Esophagus squamous epithelium (tissue), 5 donors: ENCODE measurements around the gene ENPP3. TPM values are rescaled to one million over a fixed set of nuclear protein-coding genes. Genes with fewer than 3 reads are reported as not detected.

Experiments used
- DNase-seq: peaks from one replicate; lab custom pipeline; 2025; lab: John Stamatoyannopoulos, UW
- H3K27ac ChIP-seq, 4 donors: fragments of 200-600 bp; sonication (generic); one replicate each; pipeline ENCODE4 v1.5.1; 2016 to 2019; ENCODE audit warnings: mild to moderate bottlenecking in 1 of 4
- H3K27me3 ChIP-seq, 4 donors: fragments of 200-600 bp; sonication (generic); 1 replicate in 3 of 4; 2 replicates in 1 of 4; pipeline versions ENCODE4 v1.5.1 to v1.6.0; 2017 to 2021; ENCODE audit warnings: antibody characterized with exemption in 1 of 4
- H3K36me3 ChIP-seq, 3 donors: fragments of 200-600 bp; sonication (generic); one replicate each; pipeline ENCODE4 v1.5.1; 2016 to 2019
- H3K4me1 ChIP-seq, 3 donors: fragments of 200-600 bp; sonication (generic); one replicate each; pipeline ENCODE4 v1.5.1; 2017 to 2019
- H3K4me3 ChIP-seq, 4 donors: fragments of 200-600 bp; sonication (generic); 1 replicate in 3 of 4; 2 replicates in 1 of 4; pipeline ENCODE4 v1.5.1; 2016 to 2019; ENCODE audit warnings: mild to moderate bottlenecking in 2 of 4, moderate library complexity in 1 of 4
- H3K9me3 ChIP-seq, 3 donors: fragments of 200-600 bp; sonication (generic); one replicate each; pipeline ENCODE4 v1.5.1; 2016 to 2019
- CTCF ChIP-seq, 6 experiments: fragments of 450-650 bp in 4 of 6; fragments of 200-600 bp in 2 of 6; sonication (generic) in 2 of 6; IDR thresholded peaks; one replicate each; pipeline ENCODE4 v1.5.1; 2016 to 2019; ENCODE audit warnings: antibody characterized with exemption in 6 of 6, mild to moderate bottlenecking in 4 of 6, moderate library complexity in 4 of 6
- POLR2A ChIP-seq, 4 donors: fragments of 450-650 bp; IDR thresholded peaks; one replicate each; pipeline ENCODE4 v1.6.1; 2017; ENCODE audit warnings: antibody characterized with exemption in 4 of 4, mild to moderate bottlenecking in 4 of 4, moderate library complexity in 3 of 4
- WGBS, 2 donors: methylation state at CpG; one replicate each; pipeline ENCODE4 v1.1.5; 2018; 5-methylcytosine and 5-hydroxymethylcytosine counted together
- intact Hi-C: fragments of 100-400 bp; cut with DNase I; formaldehyde crosslinking; loops from one replicate; pipeline ENCODE4 v1.15.0; 2022
- total RNA-seq, 4 donors: library from RNA; depleted of rRNA; stranded (reverse); fragments of >200 nt; gene quantifications; one replicate each; pipeline ENCODE4 v1.1.0, GENCODE V29; 2016
- donor health status: DM: yes; HTN: yes; CAD: no.

Gene ENPP3
- total RNA-seq, result 1 to 10 TPM in 1 of 4 donors, under 1 TPM in 3; 0.06 to 2.3 (median 0.17) TPM

- no peaks in the 10 kb centered on the region for H3K36me3 ChIP-seq
- H3K9me3 ChIP-seq, result no peaks in the 10 kb centered on the region
- H3K4me1 ChIP-seq, result no peaks in the 10 kb centered on the region
- no peak for DNase-seq
- intact Hi-C loops, result no loop called here
- H3K4me3 ChIP-seq, result no peak within 1 kb of the TSS
- H3K27ac ChIP-seq, result no peak within 1 kb of the TSS
- 68 to 74% methylated on average over 10 of the region's 10 CpGs for WGBS, 2 donors
- no peak for TF ChIP-seq CTCF (IDR thresholded peaks at IDR 0.05)
- TF ChIP-seq POLR2A (IDR thresholded peaks at IDR 0.05), result no peak
- no peaks in the 10 kb centered on the region for H3K27me3 ChIP-seq
These were observed at the start of gene ENPP3 for GRCh38 chr6:131636880-131637792. ENPP3 (plus strand) TSS chr6:131637302; CDS start chr6:131637385, 83 bp downstream.

- no peaks in the 10 kb centered on the region for H3K27me3 ChIP-seq
- H3K36me3 ChIP-seq, result peaks cover 3 to 100% (median 10%) of the 10 kb centered on the region in 3 donors
- intact Hi-C loops, result no loop called here
- TF ChIP-seq CTCF (IDR thresholded peaks at IDR 0.05) (no peak), POLR2A (IDR thresholded peaks at IDR 0.05) (no peak)
- H3K4me3 ChIP-seq, result no peak overlapping the region
- H3K4me1 ChIP-seq, result no peaks in the 10 kb centered on the region
- H3K27ac ChIP-seq, result no peak overlapping the region
- WGBS, 2 donors, result 81 to 89% methylated on average over 4 of the region's 4 CpGs
- H3K9me3 ChIP-seq, result no peaks in the 10 kb centered on the region
- DNase-seq, result no peak
These were observed 49.2 kb upstream of the ENPP3 start for GRCh38 chr6:131587909-131588308.

GRCh38 chr6:131588643-131589042 is 48.5 kb upstream of the ENPP3 start:
- no peaks in the 10 kb centered on the region for H3K9me3 ChIP-seq
- H3K4me1 ChIP-seq, result no peaks in the 10 kb centered on the region
- no peak overlapping the region for H3K4me3 ChIP-seq
- TF ChIP-seq POLR2A (IDR thresholded peaks at IDR 0.05), result no peak
- no peak for TF ChIP-seq CTCF (IDR thresholded peaks at IDR 0.05)
- WGBS, 2 donors, result 72 to 87% methylated on average over 2 of the region's 2 CpGs
- H3K27me3 ChIP-seq, result no peaks in the 10 kb centered on the region
- no peak for DNase-seq
- H3K36me3 ChIP-seq, result peaks cover 3 to 100% (median 10%) of the 10 kb centered on the region in 3 donors
- no peak overlapping the region for H3K27ac ChIP-seq
- intact Hi-C loops, result no loop called here

- Histone ChIP-seq H3K9me3 (no peaks in the 10 kb centered on the region), H3K36me3 (peaks cover 3 to 100% (median 19%) of the 10 kb centered on the region in 3 donors), H3K27ac (no peak overlapping the region), H3K4me1 (no peaks in the 10 kb centered on the region), H3K4me3 (no peak overlapping the region), H3K27me3 (no peaks in the 10 kb centered on the region)
- WGBS, 2 donors, result 89 to 95% methylated on average over 2 of the region's 2 CpGs
- TF ChIP-seq POLR2A (IDR thresholded peaks at IDR 0.05) (no peak), CTCF (IDR thresholded peaks at IDR 0.05) (no peak)
- no peak for DNase-seq
- intact Hi-C loops, result no loop called here
These were observed 44.2 kb upstream of the ENPP3 start for GRCh38 chr6:131592935-131593334.

GRCh38 chr6:131594074-131594473 is 43.0 kb upstream of the ENPP3 start:
- no peak overlapping the region for H3K27ac ChIP-seq
- H3K4me3 ChIP-seq, result no peak overlapping the region
- H3K27me3 ChIP-seq, result no peaks in the 10 kb centered on the region
- intact Hi-C loops, result no loop called here
- H3K36me3 ChIP-seq, result peaks cover 3 to 100% (median 23%) of the 10 kb centered on the region in 3 donors
- no peak for TF ChIP-seq CTCF (IDR thresholded peaks at IDR 0.05)
- no peak for TF ChIP-seq POLR2A (IDR thresholded peaks at IDR 0.05)
- WGBS, 2 donors, result 93 to 94% methylated on average over 11 of the region's 11 CpGs
- DNase-seq, result no peak
- no peaks in the 10 kb centered on the region for H3K9me3 ChIP-seq
- H3K4me1 ChIP-seq, result no peaks in the 10 kb centered on the region
